Middle frontal gyrus (tissue), 1 donor: Measurements from ENCODE around the gene SH3RF3.

Experiments used
- DNase-seq: peaks from one replicate; pipeline ENCODE4 v3.0.0-alpha.2; 2015; ENCODE audit warnings: low spot score; ENCODE audit errors: extremely low spot score

The SH3RF3 gene

GRCh38 chr2:109385506-109385905 is 256.5 kb downstream of the SH3RF3 start:
- DNase-seq, result no peak

DNA sequence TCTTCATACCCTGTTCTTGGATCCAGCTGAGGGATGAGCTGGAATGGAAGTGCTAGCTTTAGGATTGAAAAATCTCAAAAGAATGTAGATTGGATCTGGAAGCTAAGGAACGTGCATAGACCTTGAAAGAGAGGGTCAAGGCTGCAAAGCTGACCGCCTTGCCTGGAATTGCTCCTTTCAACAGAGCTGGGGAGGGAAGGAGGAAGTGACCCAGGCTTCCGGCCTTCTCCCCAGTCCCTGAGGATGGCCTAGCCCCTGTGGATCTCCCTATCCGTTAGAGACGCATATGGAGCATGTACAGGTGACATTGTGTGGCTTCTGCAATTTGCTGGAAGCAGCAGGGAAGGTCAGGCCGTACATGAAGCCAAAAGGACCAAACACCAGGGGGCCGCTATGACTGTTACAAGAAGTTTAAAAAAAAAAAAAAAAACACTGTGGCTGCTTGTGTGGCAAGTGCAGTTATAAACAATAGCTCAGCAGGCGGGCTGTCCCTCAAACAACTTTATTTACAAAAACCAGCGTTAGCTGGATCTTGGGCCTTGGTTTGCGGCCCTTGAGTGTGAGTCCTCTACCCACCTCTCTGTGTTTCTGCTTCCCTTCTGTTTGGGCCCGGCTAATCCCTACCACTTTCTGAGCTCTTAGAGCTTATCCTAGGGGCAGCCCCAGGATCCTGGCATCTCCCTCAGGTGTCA is 257.1 kb downstream of the SH3RF3 start:
- DNase-seq, result no peak

DNA sequence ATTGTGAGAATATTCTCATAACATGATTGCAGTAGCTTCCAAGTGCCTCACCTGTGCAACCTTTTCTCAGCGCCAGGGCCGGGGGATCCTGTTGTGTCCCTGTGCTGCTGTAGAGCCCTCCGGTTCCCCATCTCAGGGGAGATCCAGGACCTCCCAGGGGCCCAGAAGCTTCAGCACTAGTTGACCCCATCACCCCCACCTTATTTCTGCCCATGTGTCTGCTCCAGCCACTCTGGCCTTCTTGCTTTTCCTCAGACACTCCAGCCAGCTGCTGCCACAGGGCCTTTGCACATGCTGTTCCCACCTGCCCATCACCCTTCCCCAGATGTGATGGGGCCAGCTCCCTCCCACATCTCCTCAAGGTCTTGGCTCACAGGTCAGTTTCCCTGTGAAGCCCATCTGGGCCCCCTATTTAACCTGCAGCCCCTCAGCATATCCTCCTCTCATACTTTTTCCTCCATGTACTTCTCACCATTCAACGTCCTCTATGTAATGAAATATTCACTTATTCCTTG is 258.3 kb downstream of the SH3RF3 start:
- no peak for DNase-seq

- DNase-seq, result no peak
Measured at GRCh38 chr2:109387778-109388469, 258.9 kb downstream of the SH3RF3 start.

- no peak for DNase-seq
Measured at GRCh38 chr2:109391243-109391642, 262.2 kb downstream of the SH3RF3 start.

DNA sequence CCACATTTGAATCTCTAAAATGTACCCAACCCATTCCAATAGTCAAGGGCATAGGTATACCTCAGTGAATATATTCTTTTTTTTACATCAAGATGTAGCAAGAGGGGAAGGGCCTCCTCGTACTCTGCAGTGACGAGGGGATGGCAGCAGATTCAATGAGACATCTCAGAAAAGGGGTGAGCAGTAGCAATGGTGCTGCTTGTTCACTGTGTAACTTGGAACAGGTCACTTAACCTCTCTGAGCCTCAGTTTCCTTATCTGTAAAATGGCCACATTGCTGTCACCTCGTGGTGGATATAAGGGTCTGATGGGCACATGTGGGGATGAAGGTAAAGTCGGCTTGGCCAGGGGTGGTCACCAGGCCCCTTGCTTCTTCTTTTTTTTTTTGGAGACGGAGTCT is 263.1 kb downstream of the SH3RF3 start:
- no peak for DNase-seq

DNA sequence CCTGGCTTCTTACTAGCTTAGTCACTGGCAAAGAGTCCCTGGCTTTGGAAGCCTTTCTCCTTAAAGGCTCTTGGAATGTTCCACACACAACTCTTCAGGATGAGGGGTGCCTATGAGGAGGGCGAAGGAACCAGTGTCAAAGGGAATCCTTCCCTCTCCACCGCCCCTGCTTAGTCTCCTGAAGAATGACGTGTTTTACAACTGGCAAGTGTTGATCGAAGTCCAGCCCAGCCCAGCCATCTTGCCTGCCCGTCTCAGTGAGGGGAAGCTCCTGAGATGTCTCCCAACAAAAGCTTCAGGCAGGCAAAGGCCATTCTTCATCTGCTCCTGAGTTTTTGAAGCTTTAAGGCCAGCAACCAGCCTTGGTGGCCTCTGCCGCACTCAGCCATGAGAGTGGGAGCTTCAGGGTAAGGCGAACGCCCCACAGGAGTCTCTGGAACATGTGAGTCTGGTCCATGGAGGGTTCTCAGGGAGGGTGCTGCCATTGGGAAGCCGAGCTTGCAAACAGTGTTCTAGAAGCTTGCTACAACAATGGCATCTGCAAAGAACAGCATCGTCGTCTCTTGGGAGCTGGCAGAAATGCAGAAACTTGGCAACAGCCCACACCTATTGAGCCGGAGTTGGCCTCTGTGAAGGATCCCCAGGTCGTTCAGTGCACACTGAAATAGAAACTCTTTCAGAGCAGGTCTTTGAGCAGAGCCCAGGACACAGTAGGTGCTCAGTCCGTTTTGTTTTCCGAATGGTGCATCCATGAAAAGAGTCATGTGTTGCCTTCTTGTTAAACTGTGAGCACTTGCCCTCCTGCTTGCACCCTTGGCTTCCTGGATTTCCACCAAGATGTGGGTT is 264.0 kb downstream of the SH3RF3 start:
- no peak for DNase-seq

GRCh38 chr2:109393662-109393972 is 264.6 kb downstream of the SH3RF3 start:
- no peak for DNase-seq

DNA sequence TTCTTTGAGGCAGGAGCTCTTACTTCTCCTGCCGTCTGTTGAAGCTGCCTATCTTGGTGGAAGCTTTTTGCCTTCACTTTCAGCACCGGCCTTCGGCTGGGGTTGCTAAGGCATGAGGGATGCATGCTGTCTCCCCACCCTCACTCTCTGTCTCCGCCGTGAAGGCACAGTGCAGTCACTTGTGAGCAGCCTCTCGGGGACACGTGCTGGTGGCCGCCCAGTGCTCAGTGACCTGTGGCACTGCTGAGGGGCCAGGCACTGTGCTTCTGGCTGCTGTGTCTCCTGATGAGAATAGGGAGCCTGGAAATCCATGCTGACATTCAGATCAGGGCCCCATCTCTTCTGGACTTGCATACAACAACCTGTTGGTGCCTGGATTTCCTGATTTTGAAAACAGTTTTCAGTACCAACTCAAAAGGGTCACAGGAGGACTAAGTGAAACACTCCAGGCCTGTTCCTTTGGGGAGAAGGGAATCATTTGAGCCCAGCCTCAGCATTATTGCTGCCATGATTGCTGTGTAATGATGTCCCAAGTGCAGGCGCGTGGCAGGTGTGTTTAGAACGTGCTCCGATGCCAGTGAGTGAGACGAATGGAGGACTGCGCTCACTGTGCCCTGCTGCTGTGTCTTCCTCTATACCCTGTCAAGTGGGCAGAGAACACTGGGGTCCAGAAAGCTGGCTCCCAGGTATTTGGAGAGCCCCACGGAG is 266.6 kb downstream of the SH3RF3 start:
- no peak for DNase-seq

GRCh38 chr2:109396202-109397180 is 267.5 kb downstream of the SH3RF3 start:
- no peak for DNase-seq

DNA sequence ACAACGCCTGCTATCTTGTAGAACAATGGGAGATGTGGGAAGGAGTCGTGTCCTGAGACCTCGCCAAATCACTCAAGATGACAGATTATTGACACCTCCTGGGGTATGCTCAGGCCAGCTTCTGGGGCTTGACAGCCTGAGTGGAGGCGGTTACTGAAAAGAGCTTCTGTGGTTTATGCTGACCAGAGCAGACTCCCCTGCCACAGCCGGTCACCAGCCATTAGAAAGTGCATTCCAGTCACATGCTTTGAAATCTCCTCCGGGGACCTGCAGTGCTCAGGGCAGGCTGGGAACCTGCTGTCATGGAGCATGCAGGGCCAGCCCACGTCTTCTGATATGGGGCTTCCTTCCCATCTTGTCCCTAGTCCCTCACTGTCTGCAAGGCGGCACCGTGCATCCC is 268.9 kb downstream of the SH3RF3 start:
- DNase-seq, result no peak

DNA sequence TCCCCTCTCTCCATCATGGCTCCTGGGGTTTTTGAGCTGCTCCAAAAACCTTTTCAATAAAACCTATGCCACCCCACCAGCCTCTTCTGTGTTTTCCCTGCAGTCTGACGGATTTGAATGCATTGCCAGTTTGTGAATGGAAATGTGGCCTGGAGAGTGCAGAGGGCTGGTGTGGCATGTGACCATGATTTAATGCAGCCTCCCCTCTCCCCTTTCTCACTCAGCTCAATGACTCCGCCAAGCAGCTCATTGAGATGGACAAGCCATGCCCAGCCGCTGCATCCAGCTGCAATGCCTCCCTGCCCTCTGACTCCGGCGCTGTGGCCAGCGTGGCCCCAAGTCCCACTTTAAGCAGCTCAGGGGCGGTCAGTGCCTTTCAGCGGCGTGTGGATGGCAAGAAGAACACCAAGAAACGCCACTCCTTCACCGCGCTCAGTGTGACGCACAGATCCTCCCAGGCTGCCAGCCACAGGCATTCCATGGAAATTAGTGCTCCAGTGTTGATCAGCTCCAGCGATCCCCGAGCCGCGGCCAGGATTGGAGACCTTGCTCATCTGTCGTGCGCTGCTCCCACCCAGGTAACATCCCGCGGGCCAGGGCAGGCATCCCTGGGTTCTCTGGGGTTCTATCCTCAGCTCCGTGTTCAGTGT is 269.5 kb downstream of the SH3RF3 start:
- DNase-seq, result no peak

DNA sequence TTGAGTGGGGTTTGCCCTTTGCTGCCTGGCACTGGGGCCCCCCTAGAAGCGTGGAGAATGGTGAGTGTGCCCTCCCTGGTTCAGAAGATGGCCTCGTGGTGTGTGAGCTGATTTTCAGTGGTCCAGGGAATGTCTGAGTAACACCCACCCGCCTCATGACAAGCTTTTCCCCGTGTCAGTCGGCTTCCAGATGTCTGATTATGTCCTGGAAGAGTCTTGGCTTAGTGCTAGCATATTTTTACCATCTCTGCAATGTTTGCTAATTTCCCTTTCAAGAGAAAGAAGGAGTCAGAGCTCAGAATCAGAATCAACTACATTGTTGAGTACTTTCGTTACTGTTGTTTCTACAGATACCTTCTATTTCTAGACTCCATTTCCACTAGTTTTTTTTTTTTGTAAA is 270.1 kb downstream of the SH3RF3 start:
- DNase-seq, result no peak

DNA sequence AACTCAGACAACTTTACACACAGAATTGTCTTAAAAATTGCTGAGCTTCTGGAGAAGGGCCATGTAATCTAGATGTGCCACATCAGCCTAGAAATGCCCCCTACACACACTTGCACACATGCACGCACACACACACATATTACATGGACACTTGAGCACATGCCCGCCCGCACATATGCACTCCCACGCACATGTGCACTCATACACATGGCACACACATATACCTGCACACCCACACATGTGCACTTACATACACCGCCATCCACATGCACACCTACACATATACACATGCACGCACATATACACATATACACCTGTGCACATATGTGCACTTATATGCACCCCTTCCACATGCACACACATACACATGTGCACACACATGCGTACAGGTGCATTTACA is 271.1 kb downstream of the SH3RF3 start:
- DNase-seq, result no peak

DNA sequence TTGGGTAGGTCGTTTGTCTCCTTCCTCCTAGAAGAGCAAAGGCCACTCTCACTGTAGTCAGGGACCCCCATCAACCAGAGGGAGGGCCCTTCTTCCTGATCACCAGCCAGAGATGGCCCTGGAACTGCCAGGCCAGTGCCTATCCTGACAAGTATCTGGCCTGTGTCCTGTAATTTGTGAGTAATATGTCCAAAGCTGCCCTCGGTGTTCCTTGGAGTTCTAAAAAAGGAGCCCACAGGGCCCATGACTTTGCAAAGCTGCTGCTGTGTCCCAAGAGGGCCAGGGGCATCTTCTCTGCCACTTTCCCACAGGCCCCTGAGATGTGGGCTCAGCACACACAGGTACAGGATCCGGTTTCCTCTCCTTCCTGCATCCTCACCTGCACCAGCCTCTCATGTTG is 272.4 kb downstream of the SH3RF3 start:
- no peak for DNase-seq

DNA sequence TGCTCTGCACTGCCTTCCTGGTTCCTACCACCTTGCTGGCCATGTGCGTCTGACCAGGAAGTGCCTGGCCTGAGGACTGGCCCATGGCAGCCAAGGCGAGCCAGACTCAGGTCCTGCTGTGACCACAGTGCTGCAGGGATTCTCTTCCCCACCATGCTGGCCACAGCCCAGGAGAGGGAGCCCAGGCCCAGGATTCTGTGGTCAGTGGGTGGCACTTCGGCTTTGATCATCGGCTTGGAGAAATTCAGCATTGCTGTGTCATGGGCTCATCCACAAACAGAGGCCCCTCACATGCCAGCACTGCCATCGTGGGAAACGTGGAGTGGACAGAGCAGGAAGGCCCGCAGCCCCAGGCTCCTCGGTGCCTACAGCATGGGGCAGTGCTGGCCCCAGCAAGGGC is 273.2 kb downstream of the SH3RF3 start:
- no peak for DNase-seq

- DNase-seq, result no peak
Measured at GRCh38 chr2:109402980-109403840, 274.2 kb downstream of the SH3RF3 start.

GRCh38 chr2:109403841-109404201 is 274.8 kb downstream of the SH3RF3 start:
- DNase-seq, result no peak

- no peak for DNase-seq
Measured at GRCh38 chr2:109404681-109405080, 275.7 kb downstream of the SH3RF3 start.
